Thyroid gland (tissue), 4 donors: ENCODE results near the gene SSBP1. TPM values are rescaled to one million over a fixed set of nuclear protein-coding genes. Genes with fewer than 3 reads are reported as not detected.
"Not testable (repeated sequence)": the region's sequence is repeated elsewhere in the genome, so short reads cannot be mapped to it uniquely, and the experiment has no call there.

Source experiments
- DNase-seq, 2 donors: peaks; one replicate each; pipeline ENCODE4 v3.0.0-alpha.2; 2019
- H3K27ac ChIP-seq, 3 donors: fragments of 200-600 bp; sonication (generic); 1 replicate in 2 of 3; 2 replicates in 1 of 3; pipeline ENCODE4 v1.5.1; 2016 to 2019; ENCODE audit warnings: mild to moderate bottlenecking in 1 of 3, moderate library complexity in 1 of 3
- H3K27me3 ChIP-seq: fragments of 200-600 bp; sonication (generic); one replicate; pipeline ENCODE4 v1.5.1; 2019
- H3K36me3 ChIP-seq, 2 donors: fragments of 200-600 bp; sonication (generic); one replicate each; pipeline ENCODE4 v1.5.1; 2016 to 2019
- H3K4me1 ChIP-seq, 2 donors: fragments of 200-600 bp; sonication (generic); one replicate each; pipeline ENCODE4 v1.5.1; 2017 to 2019
- H3K4me3 ChIP-seq, 3 donors: fragments of 200-600 bp; sonication (generic); replicated peaks in 1 of 3; 1 replicate in 2 of 3; 2 replicates in 1 of 3; pipeline ENCODE4 v1.5.1; 2016; ENCODE audit warnings: mild to moderate bottlenecking in 1 of 3
- H3K9me3 ChIP-seq: fragments of 200-600 bp; sonication (generic); one replicate; pipeline ENCODE4 v1.5.1; 2017
- POLR2A ChIP-seq, 2 donors: fragments of 450-650 bp; IDR thresholded peaks; one replicate each; pipeline ENCODE4 v1.6.1; 2017; ENCODE audit warnings: antibody characterized with exemption in 2 of 2, mild to moderate bottlenecking in 2 of 2, moderate library complexity in 1 of 2
- WGBS, 2 donors: methylation state at CpG; one replicate each; pipeline ENCODE4 v1.1.5; 2017; 5-methylcytosine and 5-hydroxymethylcytosine counted together
- intact Hi-C: fragments of 100-400 bp; cut with DNase I; formaldehyde crosslinking; loops from one replicate; pipeline ENCODE4 v1.15.1; 2023
- total RNA-seq, 4 donors: library from RNA; depleted of rRNA; stranded (reverse); fragments of >200 nt; gene quantifications; one replicate each; pipeline ENCODE4 v1.2.3, GENCODE V29; 2016
- TF ChIP-seq, protein P1 (sequence below), 6 experiments: fragments of 200-600 bp in 3 of 6; fragments of 450-650 bp in 3 of 6; sonication (generic) in 3 of 6; IDR thresholded peaks; one replicate each; pipeline ENCODE4 v1.5.1; 2016 to 2019; ENCODE audit warnings: antibody characterized with exemption in 6 of 6, mild to moderate bottlenecking in 2 of 6, inconsistent platforms in 1 of 6, moderate library complexity in 1 of 6

SSBP1 gene
- total RNA-seq, 4 donors from 2014 or later, result 112 to 146 (median 129) TPM

DNA sequence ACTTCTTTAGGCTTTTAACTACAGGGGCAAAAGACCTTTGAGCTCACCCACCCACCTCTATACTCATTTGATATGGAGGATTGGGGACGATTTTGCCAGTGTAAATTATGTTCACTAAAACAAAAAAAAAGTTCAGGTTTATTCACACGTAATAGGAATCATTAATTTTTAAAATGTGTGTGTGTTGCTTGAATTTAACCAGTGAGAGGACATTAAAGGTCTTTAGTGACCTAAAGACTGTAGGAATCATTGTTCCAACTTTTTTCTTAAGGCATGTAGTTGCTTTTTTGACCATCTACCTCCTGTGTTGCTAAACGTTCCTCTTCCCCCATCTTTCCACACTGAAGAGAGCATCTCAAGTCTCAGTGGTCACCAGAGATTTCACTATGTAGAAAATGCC, 1.1 kb downstream of the SSBP1 start:
- intact Hi-C loops, result loop anchor here (10.0 kb wide), 1 partner anchor 84 kb away; no protein-coding TSS in a partner anchor
- peak overlapping the region in 1 of 3 donors; percentile 84 for H3K4me3 ChIP-seq
- H3K4me1 ChIP-seq, result peaks cover 15 to 18% of the 10 kb centered on the region in 2 donors

GRCh38 chr7:141742229-141742628, 4.1 kb downstream of the SSBP1 start:
- H3K9me3 ChIP-seq, result no peaks in the 10 kb centered on the region
- no peak for DNase-seq
- H3K36me3 ChIP-seq, result peaks cover 43 to 55% of the 10 kb centered on the region in 2 donors
- intact Hi-C loops, result no loop called here
- TF ChIP-seq POLR2A (IDR thresholded peaks at IDR 0.05), result no peak
- TF ChIP-seq, protein P1, sequence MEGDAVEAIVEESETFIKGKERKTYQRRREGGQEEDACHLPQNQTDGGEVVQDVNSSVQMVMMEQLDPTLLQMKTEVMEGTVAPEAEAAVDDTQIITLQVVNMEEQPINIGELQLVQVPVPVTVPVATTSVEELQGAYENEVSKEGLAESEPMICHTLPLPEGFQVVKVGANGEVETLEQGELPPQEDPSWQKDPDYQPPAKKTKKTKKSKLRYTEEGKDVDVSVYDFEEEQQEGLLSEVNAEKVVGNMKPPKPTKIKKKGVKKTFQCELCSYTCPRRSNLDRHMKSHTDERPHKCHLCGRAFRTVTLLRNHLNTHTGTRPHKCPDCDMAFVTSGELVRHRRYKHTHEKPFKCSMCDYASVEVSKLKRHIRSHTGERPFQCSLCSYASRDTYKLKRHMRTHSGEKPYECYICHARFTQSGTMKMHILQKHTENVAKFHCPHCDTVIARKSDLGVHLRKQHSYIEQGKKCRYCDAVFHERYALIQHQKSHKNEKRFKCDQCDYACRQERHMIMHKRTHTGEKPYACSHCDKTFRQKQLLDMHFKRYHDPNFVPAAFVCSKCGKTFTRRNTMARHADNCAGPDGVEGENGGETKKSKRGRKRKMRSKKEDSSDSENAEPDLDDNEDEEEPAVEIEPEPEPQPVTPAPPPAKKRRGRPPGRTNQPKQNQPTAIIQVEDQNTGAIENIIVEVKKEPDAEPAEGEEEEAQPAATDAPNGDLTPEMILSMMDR (IDR thresholded peaks at IDR 0.05), result no peak
- no peaks in the 10 kb centered on the region for H3K27me3 ChIP-seq
- peaks cover 12 to 18% of the 10 kb centered on the region in 2 donors for H3K4me1 ChIP-seq
- 88 to 94% methylated on average over 1 of the region's 1 CpG for WGBS, 2 donors
- H3K4me3 ChIP-seq, result no peak overlapping the region
- H3K27ac ChIP-seq, result no peak overlapping the region

More for the DNA sequence above, 1.1 kb downstream of the SSBP1 start:
- DNase-seq, result no peak
- Histone ChIP-seq H3K27me3 (no peaks in the 10 kb centered on the region), H3K9me3 (no peaks in the 10 kb centered on the region), H3K36me3 (peaks cover 31 to 33% of the 10 kb centered on the region in 2 donors), H3K27ac (no peak overlapping the region)
- TF ChIP-seq, protein P1 (IDR thresholded peaks at IDR 0.05), result no peak
- TF ChIP-seq POLR2A (IDR thresholded peaks at IDR 0.05), result no peak
- WGBS, 2 donors, result 70 to 78% methylated on average over 3 of the region's 3 CpGs

- WGBS, 2 donors, result 91 to 95% methylated on average over 2 of the region's 2 CpGs
- no peak for TF ChIP-seq POLR2A (IDR thresholded peaks at IDR 0.05)
- TF ChIP-seq, protein P1 (IDR thresholded peaks at IDR 0.05), result no peak
- Histone ChIP-seq H3K9me3 (no peaks in the 10 kb centered on the region), H3K27me3 (no peaks in the 10 kb centered on the region), H3K4me3 (no peak overlapping the region), H3K36me3 (peaks cover 44 to 67% of the 10 kb centered on the region in 2 donors), H3K27ac (no peak overlapping the region), H3K4me1 (peaks cover 4 to 14% of the 10 kb centered on the region in 2 donors)
- intact Hi-C loops, result no loop called here
- no peak for DNase-seq
These were observed 6.0 kb downstream of the SSBP1 start for GRCh38 chr7:141744131-141744530.

- no peak for TF ChIP-seq POLR2A (IDR thresholded peaks at IDR 0.05)
- TF ChIP-seq, protein P1 (IDR thresholded peaks at IDR 0.05), result no peak
These were observed 10.2 kb downstream of the SSBP1 start for GRCh38 chr7:141748396-141748795.

GRCh38 chr7:141751904-141752303, 13.7 kb downstream of the SSBP1 start:
- DNase-seq, H3K27ac ChIP-seq, H3K4me1 ChIP-seq, H3K27me3 ChIP-seq, intact Hi-C loops, H3K9me3 ChIP-seq, H3K4me3 ChIP-seq: not testable (repeated sequence)
- H3K36me3 ChIP-seq, result peaks cover 45 to 65% of the 10 kb centered on the region in 2 donors
- 98 to 99% methylated on average over 10 of the region's 10 CpGs for WGBS, 2 donors

More at GRCh38 chr7:141748396-141748795, 10.2 kb downstream of the SSBP1 start:
- Histone ChIP-seq H3K36me3 (peaks cover 63 to 85% of the 10 kb centered on the region in 2 donors), H3K4me3 (no peak overlapping the region), H3K9me3 (no peaks in the 10 kb centered on the region), H3K27ac (no peak overlapping the region), H3K4me1 (no peaks in the 10 kb centered on the region), H3K27me3 (no peaks in the 10 kb centered on the region)
- no peak for DNase-seq
- 95 to 97% methylated on average over 2 of the region's 2 CpGs for WGBS, 2 donors
- intact Hi-C loops, result no loop called here
